Measurements from ENCODE around the gene TREM2.

Gene TREM2

GRCh38 chr6:41171908-41172307, 9.0 kb upstream of the TREM2 start:
- ChIA-PET POLR2A (no interaction called here), CTCF (no interaction called here)
- no peak for TF ChIP-seq CTCF (IDR thresholded peaks at IDR 0.05; ENCODE audit: insufficient read depth, low read length, missing control alignments)
- DNase-seq (ENCODE audit: low read depth, low spot score), result no peak
- no peak overlapping the region for H3K4me3 ChIP-seq (ENCODE audit: low read depth, low read length)

- CTCF ChIA-PET, result interaction anchor here (1.4 kb wide), 1 partner anchor 11 kb away, joined by 5 read pairs; no protein-coding TSS in a partner anchor
- TF ChIP-seq CTCF (IDR thresholded peaks at IDR 0.05; ENCODE audit: insufficient read depth, low read length, missing control alignments), result no peak
- no peak overlapping the region for H3K4me3 ChIP-seq (ENCODE audit: low read depth, low read length)
- no peak for DNase-seq (ENCODE audit: low read depth, low spot score)
- POLR2A ChIA-PET, result no interaction called here
These were observed 7.7 kb upstream of the TREM2 start for GRCh38 chr6:41170547-41171160.

- no peak for TF ChIP-seq CTCF (IDR thresholded peaks at IDR 0.05; ENCODE audit: insufficient read depth, low read length, missing control alignments)
- DNase-seq (ENCODE audit: low read depth, low spot score), result no peak
- no peak overlapping the region for H3K4me3 ChIP-seq (ENCODE audit: low read depth, low read length)
- CTCF ChIA-PET, result no interaction called here
- POLR2A ChIA-PET, result no interaction called here
These were observed 4.5 kb upstream of the TREM2 start for GRCh38 chr6:41167173-41167963.

GRCh38 chr6:41164551-41165120, 1.7 kb upstream of the TREM2 start:
- POLR2A ChIA-PET, result no interaction called here
- DNase-seq (ENCODE audit: low read depth, low spot score), result no peak
- no peak overlapping the region for H3K4me3 ChIP-seq (ENCODE audit: low read depth, low read length)
- no peak for TF ChIP-seq CTCF (IDR thresholded peaks at IDR 0.05; ENCODE audit: insufficient read depth, low read length, missing control alignments)
- CTCF ChIA-PET, result interaction anchor here (0.6 kb wide), 1 partner anchor 20 kb away, joined by 3 read pairs; no protein-coding TSS in a partner anchor

GRCh38 chr6:41163419-41163717, 452 bp upstream of the TREM2 start:
- no peak for DNase-seq (ENCODE audit: low read depth, low spot score)
- ChIA-PET POLR2A (no interaction called here), CTCF (no interaction called here)
- H3K4me3 ChIP-seq (ENCODE audit: low read depth, low read length), result no peak overlapping the region
- TF ChIP-seq CTCF (IDR thresholded peaks at IDR 0.05; ENCODE audit: insufficient read depth, low read length, missing control alignments), result no peak

GRCh38 chr6:41161851-41162552, 914 bp downstream of the TREM2 start:
- ChIA-PET CTCF (no interaction called here), POLR2A (no interaction called here)
- no peak for TF ChIP-seq CTCF (IDR thresholded peaks at IDR 0.05; ENCODE audit: insufficient read depth, low read length, missing control alignments)
- DNase-seq (ENCODE audit: low read depth, low spot score), result no peak
- H3K4me3 ChIP-seq (ENCODE audit: low read depth, low read length), result no peak overlapping the region

All from AG04449 (cell line).